ENCODE results near the gene SND1.

SND1 gene

GRCh38 chr7:127873715-127874636 lies 222.0 kb downstream of the SND1 start:
- peak; percentile 31 for DNase-seq (ENCODE audit: low read depth)
- no peak for TF ChIP-seq CTCF (IDR thresholded peaks at IDR 0.05; ENCODE audit: insufficient read depth, low read depth, low read length, missing control alignments)

GRCh38 chr7:127874951-127875608 lies 223.1 kb downstream of the SND1 start:
- DNase-seq (ENCODE audit: low read depth) = no peak
- no peak for TF ChIP-seq CTCF (IDR thresholded peaks at IDR 0.05; ENCODE audit: insufficient read depth, low read depth, low read length, missing control alignments)

More at GRCh38 chr7:127873715-127874636, 222.0 kb downstream of the SND1 start:
- no peak overlapping the region for H3K4me3 ChIP-seq (ENCODE audit: low read depth, low read length)

GRCh38 chr7:127876393-127876792 lies 224.4 kb downstream of the SND1 start:
- TF ChIP-seq CTCF (IDR thresholded peaks at IDR 0.05; ENCODE audit: insufficient read depth, low read depth, low read length, missing control alignments) = no peak
- no peak overlapping the region for H3K4me3 ChIP-seq (ENCODE audit: low read depth, low read length)
- no peak for DNase-seq (ENCODE audit: low read depth)

More at GRCh38 chr7:127874951-127875608, 223.1 kb downstream of the SND1 start:
- H3K4me3 ChIP-seq (ENCODE audit: low read depth, low read length) = no peak overlapping the region

GRCh38 chr7:127877951-127878350 lies 226.0 kb downstream of the SND1 start:
- TF ChIP-seq CTCF (IDR thresholded peaks at IDR 0.05; ENCODE audit: insufficient read depth, low read depth, low read length, missing control alignments) = no peak
- H3K4me3 ChIP-seq (ENCODE audit: low read depth, low read length) = no peak overlapping the region
- DNase-seq (ENCODE audit: low read depth) = no peak

GRCh38 chr7:127878791-127879190 lies 226.8 kb downstream of the SND1 start:
- no peak for DNase-seq (ENCODE audit: low read depth)
- no peak overlapping the region for H3K4me3 ChIP-seq (ENCODE audit: low read depth, low read length)
- no peak for TF ChIP-seq CTCF (IDR thresholded peaks at IDR 0.05; ENCODE audit: insufficient read depth, low read depth, low read length, missing control alignments)

GRCh38 chr7:127879436-127879835 lies 227.4 kb downstream of the SND1 start:
- no peak for DNase-seq (ENCODE audit: low read depth)
- TF ChIP-seq CTCF (IDR thresholded peaks at IDR 0.05; ENCODE audit: insufficient read depth, low read depth, low read length, missing control alignments) = no peak
- no peak overlapping the region for H3K4me3 ChIP-seq (ENCODE audit: low read depth, low read length)
